ENCODE measurements around the gene DLG3.

- TF ChIP-seq CTCF (conservative IDR thresholded peaks at IDR 0.05; ENCODE audit: low read length) (no peak), EZH2phosphoT487 (IDR thresholded peaks at IDR 0.05; ENCODE audit: borderline replicate concordance) (no peak)
These were observed 22.3 kb downstream of the DLG3 start for GRCh38 chrX:70466968-70467367.
